GM19351 (cell line): ENCODE measurements around the gene PARVB.

Experiments
- ATAC-seq: cut with Tn5 transposase; IDR thresholded peaks from one replicate; pipeline ENCODE4 v1.9.1; 2021; ENCODE audit warnings: mild to moderate bottlenecking, moderate library complexity; ENCODE audit not compliant: unreplicated experiment

PARVB gene

GRCh38 chr22:44211256-44211945 is 187.3 kb downstream of the PARVB start:
- ATAC-seq, result no peak

GRCh38 chr22:44211946-44212930 is 188.1 kb downstream of the PARVB start:
- no peak for ATAC-seq

GRCh38 chr22:44212936-44213335 is 188.8 kb downstream of the PARVB start:
- no peak for ATAC-seq

GRCh38 chr22:44213489-44214043 is 189.5 kb downstream of the PARVB start:
- ATAC-seq, result no peak

GRCh38 chr22:44214187-44214586 is 190.1 kb downstream of the PARVB start:
- ATAC-seq, result no peak

GRCh38 chr22:44214764-44215163 is 190.7 kb downstream of the PARVB start:
- ATAC-seq, result no peak

- ATAC-seq, result no peak
Measured at GRCh38 chr22:44215287-44215686, 191.2 kb downstream of the PARVB start.

- ATAC-seq, result no peak
Measured at GRCh38 chr22:44217346-44217745, 193.2 kb downstream of the PARVB start.

- no peak for ATAC-seq
Measured at GRCh38 chr22:44218071-44218470, 194.0 kb downstream of the PARVB start.

- ATAC-seq, result no peak
Measured at GRCh38 chr22:44219101-44219870, 195.2 kb downstream of the PARVB start.

GRCh38 chr22:44220727-44221680 is 196.9 kb downstream of the PARVB start:
- ATAC-seq, result no peak

- ATAC-seq, result no peak
Measured at GRCh38 chr22:44221710-44222475, 197.8 kb downstream of the PARVB start.
